Fibroblast of villous mesenchyme (primary cell): Measurements from ENCODE around the gene LONRF2. TPM values are rescaled to one million over a fixed set of nuclear protein-coding genes. Genes with fewer than 3 reads are reported as not detected.

Experiments used
- DNase-seq: peaks from one replicate; pipeline ENCODE4 v3.0.0-alpha.2; 2010; ENCODE audit warnings: low read depth
- H3K4me3 ChIP-seq: 2 replicates; pipeline ENCODE4 v1.5.1; 2011; ENCODE audit warnings: low read depth, mild to moderate bottlenecking, low read length
- CTCF ChIP-seq: IDR thresholded peaks from 2 replicates; pipeline ENCODE4 v1.5.1; 2012; ENCODE audit warnings: low read depth, mild to moderate bottlenecking, low read length; ENCODE audit not compliant: insufficient read depth
- total RNA-seq: library from RNA; depleted of rRNA; stranded (reverse); fragments of >200 nt; gene quantifications from 2 replicates; pipeline ENCODE4 v1.2.3, GENCODE V29; 2012

LONRF2 gene
- total RNA-seq, 1 donor = 1.3 TPM

- no peak for DNase-seq
- no peak for TF ChIP-seq CTCF
- no peak overlapping the region for H3K4me3 ChIP-seq
These were observed 20.3 kb downstream of the LONRF2 start for GRCh38 chr2:100301881-100302584.

- no peak overlapping the region for H3K4me3 ChIP-seq
- DNase-seq = no peak
- no peak for TF ChIP-seq CTCF
These were observed 22.8 kb downstream of the LONRF2 start for GRCh38 chr2:100299548-100299947.

GRCh38 chr2:100297511-100297910 is 24.8 kb downstream of the LONRF2 start:
- TF ChIP-seq CTCF = no peak
- no peak for DNase-seq

GRCh38 chr2:100294162-100294497 is 28.2 kb downstream of the LONRF2 start:
- no peak for DNase-seq
- no peak for TF ChIP-seq CTCF
- no peak overlapping the region for H3K4me3 ChIP-seq

More at GRCh38 chr2:100297511-100297910, 24.8 kb downstream of the LONRF2 start:
- no peak overlapping the region for H3K4me3 ChIP-seq

GRCh38 chr2:100293341-100294161 is 28.8 kb downstream of the LONRF2 start:
- no peak for TF ChIP-seq CTCF
- no peak for DNase-seq
- no peak overlapping the region for H3K4me3 ChIP-seq

GRCh38 chr2:100292022-100292580 is 30.2 kb downstream of the LONRF2 start:
- TF ChIP-seq CTCF = peak; percentile 28
- no peak overlapping the region for H3K4me3 ChIP-seq
- peak; percentile 96 for DNase-seq
